AG20443 (cell line): ENCODE measurements around the gene CCN6.
"Not testable (repeated sequence)": the region's sequence is repeated elsewhere in the genome, so short reads cannot be mapped to it uniquely, and the experiment has no call there.

Experiments
- DNase-seq: peaks from one replicate; pipeline ENCODE4 v3.0.0; 2012; ENCODE audit warnings: low spot score, mixed read lengths

Gene CCN6

GRCh38 chr6:112030206-112030960 lies 23.5 kb upstream of the CCN6 start:
- no peak for DNase-seq

GRCh38 chr6:112030961-112031660 lies 22.8 kb upstream of the CCN6 start:
- DNase-seq: peak; percentile 41

GRCh38 chr6:112031960-112032359 lies 21.9 kb upstream of the CCN6 start:
- DNase-seq: no peak

GRCh38 chr6:112032728-112033127 lies 21.2 kb upstream of the CCN6 start:
- DNase-seq: no peak

GRCh38 chr6:112033791-112034615 lies 19.9 kb upstream of the CCN6 start:
- no peak for DNase-seq

GRCh38 chr6:112034616-112034995 lies 19.3 kb upstream of the CCN6 start:
- DNase-seq: no peak

- no peak for DNase-seq
Measured at GRCh38 chr6:112036088-112036637, 17.7 kb upstream of the CCN6 start.

- peak; percentile 94 for DNase-seq
Measured at GRCh38 chr6:112037783-112038216, 16.1 kb upstream of the CCN6 start.

- no peak for DNase-seq
Measured at GRCh38 chr6:112038268-112038667, 15.6 kb upstream of the CCN6 start.

- peak; percentile 41 for DNase-seq
Measured at GRCh38 chr6:112038756-112039430, 15.0 kb upstream of the CCN6 start.

GRCh38 chr6:112039431-112039770 lies 14.5 kb upstream of the CCN6 start:
- DNase-seq: no peak

GRCh38 chr6:112040956-112041355 lies 12.9 kb upstream of the CCN6 start:
- DNase-seq: no peak

- no peak for DNase-seq
Measured at GRCh38 chr6:112041535-112041934, 12.4 kb upstream of the CCN6 start.

- peak; percentile 89 for DNase-seq
Measured at GRCh38 chr6:112043032-112044007, 10.6 kb upstream of the CCN6 start.

GRCh38 chr6:112044196-112044595 lies 9.7 kb upstream of the CCN6 start:
- DNase-seq: no peak

GRCh38 chr6:112044856-112045255 lies 9.0 kb upstream of the CCN6 start:
- peak; percentile 90 for DNase-seq

- DNase-seq: not testable (repeated sequence)
Measured at GRCh38 chr6:112047523-112047922, 6.4 kb upstream of the CCN6 start.

GRCh38 chr6:112049026-112049799 lies 4.7 kb upstream of the CCN6 start:
- no peak for DNase-seq

GRCh38 chr6:112049996-112050395 lies 3.9 kb upstream of the CCN6 start:
- DNase-seq: no peak

- DNase-seq: no peak
Measured at GRCh38 chr6:112050429-112050828, 3.5 kb upstream of the CCN6 start.
